Astrocyte of the hippocampus (primary cell): ENCODE results near the gene KIAA1217.

Experiments used
- DNase-seq: peaks from one replicate; pipeline ENCODE4 v3.0.0; 2011; ENCODE audit warnings: low read depth, low spot score

Gene KIAA1217

DNA sequence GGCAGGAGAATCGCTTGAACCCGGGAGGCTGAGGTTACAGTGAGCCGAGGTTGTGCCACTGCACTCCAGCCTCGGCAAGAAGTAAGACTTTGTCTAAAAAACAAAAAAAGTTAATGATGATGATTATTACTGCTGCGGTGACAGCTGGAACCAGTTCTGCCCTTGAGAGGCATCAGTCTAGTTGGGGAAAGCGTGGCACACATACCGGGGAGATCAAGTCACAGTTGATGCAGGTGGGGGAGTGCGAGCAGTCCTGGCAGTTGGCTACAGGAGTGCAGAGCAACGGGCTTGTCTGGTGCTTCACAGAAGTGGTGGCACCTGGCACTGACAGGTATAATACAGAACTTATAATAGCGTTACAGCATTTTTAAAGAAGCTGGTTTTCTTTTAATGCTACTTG, 341.7 kb downstream of the KIAA1217 start:
- no peak for DNase-seq

DNA sequence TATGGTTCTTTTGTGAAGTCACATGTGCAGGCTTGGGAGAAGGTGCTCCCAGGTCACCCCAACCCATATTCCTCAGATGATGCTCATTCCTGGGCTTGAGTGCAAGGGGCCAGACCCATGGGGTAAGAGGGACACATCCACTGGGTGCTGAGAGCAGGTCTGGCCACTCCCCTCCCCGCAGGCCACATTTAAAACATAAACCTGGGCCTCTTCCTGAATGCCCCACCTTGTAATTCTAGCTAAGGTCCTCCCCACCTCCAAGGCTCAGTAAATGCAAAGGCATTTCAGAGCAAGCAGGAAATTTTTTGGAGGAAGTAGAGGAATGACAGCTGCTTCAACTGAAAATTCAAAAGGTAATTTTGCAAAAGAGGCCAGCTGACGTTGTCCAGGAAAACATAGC, 342.2 kb downstream of the KIAA1217 start:
- no peak for DNase-seq

DNA sequence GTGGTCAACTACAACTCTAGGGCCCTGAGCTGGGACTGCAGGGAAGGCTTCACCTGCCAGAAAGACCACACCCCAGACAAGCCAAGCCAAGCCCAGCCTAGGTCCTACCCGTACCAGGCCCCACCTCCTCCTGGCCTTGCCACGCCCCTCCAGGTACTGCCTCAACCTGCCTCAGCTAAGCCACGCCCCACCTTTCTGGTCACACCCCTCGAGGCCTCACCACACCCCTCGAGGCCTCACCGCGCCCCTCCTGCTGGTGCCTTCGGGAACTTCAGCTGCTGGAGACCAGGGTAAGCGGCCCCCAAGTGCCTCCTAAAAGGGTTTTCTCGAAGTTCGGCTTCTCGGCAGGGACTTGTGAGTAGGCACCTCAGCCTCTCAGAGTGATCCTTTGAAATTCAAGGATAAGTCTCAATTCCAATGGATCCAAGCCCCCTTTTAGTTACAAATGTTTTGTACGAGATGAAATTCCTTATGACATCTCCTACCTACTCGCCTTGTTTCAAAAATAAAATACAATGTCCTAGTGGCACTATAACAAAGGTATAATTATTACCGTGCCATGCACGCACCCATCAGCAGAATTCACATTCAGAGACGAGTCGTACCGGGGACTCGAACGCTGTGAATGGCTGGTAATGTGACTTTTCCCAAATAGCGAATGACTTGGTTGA, 343.5 kb downstream of the KIAA1217 start:
- DNase-seq = peak; percentile 21

GRCh38 chr10:24553051-24553612, 344.2 kb downstream of the KIAA1217 start:
- no peak for DNase-seq

DNA sequence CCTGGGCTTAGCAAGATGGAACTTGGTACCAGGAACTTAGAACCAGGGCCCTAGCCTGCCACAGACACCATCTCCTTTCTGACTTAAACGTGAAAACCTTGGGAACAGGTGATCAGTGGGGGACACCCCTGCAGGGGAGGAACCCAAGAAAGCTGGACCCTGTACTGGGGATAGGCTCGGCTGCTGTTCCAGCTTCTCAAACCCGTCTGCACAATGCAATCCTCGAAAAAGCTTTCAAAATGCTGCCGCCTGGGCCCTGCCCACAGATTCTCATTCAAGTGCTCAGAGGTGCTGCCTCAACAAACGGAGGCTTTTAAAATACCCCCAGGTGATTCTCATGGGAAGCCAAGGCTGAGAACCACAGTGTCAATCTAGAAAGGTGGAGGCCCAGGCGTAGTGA, 345.1 kb downstream of the KIAA1217 start:
- no peak for DNase-seq

- no peak for DNase-seq
Observed at GRCh38 chr10:24556126-24556749, 347.3 kb downstream of the KIAA1217 start.

- peak; percentile 78 for DNase-seq
Observed at GRCh38 chr10:24556750-24557742, 348.1 kb downstream of the KIAA1217 start.

- peak; percentile 41 for DNase-seq
Observed at GRCh38 chr10:24561453-24561852, 352.5 kb downstream of the KIAA1217 start.

DNA sequence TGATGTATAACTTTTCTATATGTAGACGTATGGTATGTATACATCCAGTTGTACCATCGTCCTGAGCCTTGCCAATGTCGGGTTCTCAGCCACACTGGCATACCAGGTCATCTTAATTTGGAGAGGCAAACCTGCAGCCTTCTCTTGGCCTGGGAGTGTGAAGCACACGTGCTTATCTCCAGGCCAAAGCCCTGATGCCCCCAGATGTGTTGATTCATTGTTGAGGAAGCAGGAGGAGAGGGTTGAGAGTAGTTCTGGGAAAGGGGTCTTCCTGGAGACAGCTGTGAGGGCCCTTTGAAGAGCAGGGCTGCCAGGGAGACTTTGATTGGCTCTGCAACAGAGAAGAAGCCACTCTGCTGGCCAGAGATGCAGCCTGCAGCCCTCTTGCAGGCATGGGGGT, 359.1 kb downstream of the KIAA1217 start:
- no peak for DNase-seq

DNA sequence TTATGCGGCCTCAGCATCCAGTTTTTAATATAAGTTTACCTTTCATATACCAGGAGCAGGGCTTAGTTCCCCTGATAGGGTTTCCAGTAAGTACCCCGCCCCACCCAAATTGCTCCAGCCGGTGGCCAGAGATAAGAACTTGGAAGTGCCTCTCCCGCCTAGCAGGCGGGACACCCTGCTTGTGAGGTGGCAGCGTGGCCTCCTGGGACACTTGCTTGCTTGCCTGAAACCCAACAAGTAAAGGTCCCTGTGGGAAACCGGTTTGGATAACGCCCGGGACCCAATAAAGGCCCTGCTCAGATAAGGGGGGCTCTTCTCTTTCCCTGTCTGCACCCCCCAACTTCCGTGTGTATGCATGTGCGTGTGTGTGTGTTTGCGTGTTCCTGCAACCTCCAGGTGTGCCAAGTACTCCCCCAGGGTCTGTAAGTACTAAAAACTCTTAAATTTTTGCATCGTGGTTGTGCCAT, 360.4 kb downstream of the KIAA1217 start:
- no peak for DNase-seq

DNA sequence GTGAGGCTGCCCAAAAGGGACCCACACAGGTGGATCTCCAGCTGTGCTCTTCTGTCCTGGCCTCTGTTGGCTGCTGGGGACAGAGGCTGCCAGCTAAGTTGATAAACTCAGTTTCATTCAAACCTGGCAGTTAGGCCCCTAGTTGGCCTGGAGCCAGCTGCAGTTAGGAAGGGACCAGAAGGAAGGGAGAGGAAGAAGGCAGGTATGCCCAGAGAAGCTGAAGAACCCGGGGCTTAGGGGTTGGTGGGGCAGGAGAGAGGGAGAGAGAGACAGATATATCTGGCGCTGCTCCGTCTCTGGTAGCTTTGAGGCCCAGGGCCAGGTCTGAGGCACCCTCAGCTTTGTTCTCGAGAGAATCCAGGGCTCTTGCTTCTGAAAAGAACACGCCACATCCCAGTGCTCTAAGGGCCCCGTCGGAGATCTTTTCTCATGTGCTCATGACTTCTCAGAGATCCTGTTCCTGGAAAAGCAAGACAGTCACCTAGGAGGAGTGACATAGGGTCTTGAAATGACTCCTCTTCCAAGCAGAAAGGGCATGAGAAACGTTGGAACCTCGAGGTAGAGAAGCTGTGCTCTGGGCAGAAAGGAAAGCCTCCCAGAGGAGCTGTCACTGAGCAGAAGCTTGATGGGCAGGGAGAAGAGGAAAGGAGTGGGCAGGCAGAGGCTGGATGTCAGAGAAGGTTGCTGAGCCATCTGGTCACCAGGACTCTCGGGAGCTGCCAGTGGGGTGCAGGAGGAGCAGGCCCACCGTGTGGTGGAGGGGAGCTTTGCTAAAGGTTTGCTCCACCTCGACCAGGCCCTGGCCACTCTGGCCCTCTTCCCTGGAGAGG, 361.1 kb downstream of the KIAA1217 start:
- DNase-seq = no peak

- DNase-seq = no peak
Observed at GRCh38 chr10:24570658-24571426, 361.9 kb downstream of the KIAA1217 start.

DNA sequence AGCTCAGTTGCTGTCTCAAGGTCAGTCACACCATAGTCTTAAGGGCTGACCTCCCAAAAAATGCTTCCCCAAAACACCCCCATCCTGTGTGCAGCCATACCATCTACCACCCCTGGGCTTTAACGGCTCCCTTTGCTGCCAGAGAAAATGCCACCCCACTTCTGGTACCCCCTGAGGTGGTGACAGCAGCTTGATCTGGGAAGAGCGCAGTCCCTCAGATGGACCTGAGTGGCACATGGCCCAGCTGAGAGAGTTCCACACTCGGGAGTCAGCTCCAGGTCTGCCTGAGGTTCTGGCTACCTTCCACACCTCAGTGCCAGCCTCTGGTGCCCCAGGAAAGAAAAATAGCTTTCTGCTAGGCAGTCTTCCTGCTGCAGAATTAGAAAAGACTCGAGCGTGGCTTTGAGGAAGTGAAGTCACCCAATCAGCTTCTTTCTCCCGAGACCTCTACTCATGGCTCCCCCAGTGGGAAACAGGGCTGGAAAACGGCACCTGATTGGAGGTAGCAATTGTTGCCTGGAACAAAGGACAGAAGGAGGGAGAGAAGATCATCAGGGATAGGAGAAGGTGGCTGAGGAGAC, 363.0 kb downstream of the KIAA1217 start:
- no peak for DNase-seq

DNA sequence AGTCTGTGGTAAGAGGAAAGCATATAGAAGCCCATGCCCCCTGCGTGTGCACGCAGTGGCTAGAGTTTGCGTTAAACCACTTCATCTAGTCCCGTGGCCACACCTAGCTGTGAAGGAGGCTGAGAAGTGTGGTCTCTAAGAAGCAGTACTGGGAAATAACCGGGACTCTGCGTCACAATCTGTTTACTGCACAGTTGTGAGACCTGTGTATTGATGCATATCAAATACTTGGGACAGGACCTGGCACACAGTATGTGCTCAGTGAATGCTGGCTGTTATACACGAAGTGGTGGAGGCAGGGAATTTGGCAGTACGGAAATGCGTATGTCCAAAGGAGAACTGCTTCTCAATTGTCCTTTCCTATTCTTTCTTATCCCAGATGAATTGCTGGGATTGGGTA, 365.2 kb downstream of the KIAA1217 start:
- DNase-seq = no peak

DNA sequence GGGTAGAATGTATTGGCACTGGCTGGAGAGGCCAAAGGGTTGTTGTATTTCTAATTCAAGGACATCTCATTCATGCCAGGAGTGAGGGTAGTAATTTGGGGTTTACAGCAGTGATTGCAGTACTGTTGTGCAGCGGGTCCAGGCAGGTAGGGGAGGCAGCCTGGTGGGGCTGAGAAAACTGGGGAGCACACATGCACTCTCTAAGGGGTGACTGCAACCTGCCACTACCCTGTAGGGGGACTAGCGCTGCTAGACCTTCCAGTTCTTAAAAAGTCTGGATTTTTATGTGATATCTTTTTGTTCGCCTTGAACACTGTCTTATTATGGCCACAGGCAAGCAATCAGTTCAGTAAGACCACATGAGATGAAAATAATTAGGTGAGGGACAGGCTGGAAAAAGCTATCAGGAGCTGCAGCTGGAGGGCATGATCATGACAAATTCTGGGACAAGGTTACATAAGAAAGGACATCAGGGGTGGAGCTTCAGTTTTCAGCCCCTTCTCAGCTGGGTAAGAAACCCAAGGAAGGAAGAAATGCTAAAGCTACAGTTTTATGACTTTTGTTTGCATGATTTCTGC, 365.7 kb downstream of the KIAA1217 start:
- DNase-seq = no peak

GRCh38 chr10:24575481-24576002, 366.6 kb downstream of the KIAA1217 start:
- DNase-seq = no peak

- no peak for DNase-seq
Observed at GRCh38 chr10:24579448-24579847, 370.5 kb downstream of the KIAA1217 start.

DNA sequence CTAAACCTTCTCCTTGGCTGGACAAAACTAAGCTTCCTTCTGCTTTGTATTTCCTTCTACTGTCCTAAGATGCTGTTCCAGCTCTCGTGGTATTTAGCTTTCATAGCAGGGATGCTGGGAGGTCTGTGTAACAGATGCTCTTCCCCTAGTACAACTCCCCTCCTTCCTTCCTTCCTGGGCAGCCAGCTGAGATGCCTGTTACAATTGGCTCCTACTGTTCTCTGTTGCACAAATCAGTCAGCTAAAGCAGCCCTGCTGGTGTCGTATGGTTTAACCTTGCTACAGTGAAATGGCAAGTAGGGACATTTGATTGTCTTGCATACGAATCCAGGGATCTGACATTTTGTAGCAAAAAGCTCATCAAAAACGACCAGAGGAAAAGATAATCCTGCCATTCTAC, 371.0 kb downstream of the KIAA1217 start:
- DNase-seq = no peak

DNA sequence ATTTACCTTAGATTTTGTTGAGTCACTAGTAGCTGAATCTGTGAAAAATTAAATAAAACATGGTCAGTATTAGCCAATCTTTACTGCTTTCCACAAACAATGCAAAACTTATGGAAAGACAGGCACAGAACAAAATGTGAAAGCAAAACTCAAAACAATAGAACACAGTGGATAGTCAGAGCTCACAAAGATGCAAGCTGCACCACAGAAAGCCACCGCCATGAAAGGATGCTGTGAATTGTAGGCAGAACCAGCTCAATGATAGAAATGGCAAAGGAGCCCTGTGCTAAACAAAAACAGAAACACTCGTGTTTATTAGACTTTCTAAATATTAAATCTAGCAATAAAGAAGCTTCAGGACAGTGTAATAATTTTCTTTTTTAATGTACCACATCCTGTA, 380.3 kb downstream of the KIAA1217 start:
- DNase-seq = no peak
